PC-3 (cell line): ENCODE data around the gene ST7. TPM values are rescaled to one million over a fixed set of nuclear protein-coding genes. Genes with fewer than 3 reads are reported as not detected.

Source experiments
- ATAC-seq: fragments of 200-7000 bp; cut with Tn5 transposase; 2 replicates; pipeline ENCODE4 v1.9.1; 2020; ENCODE audit warnings: mild to moderate bottlenecking, moderate library complexity
- BruUV-seq: library from RNA; stranded (reverse); fragments of 400-500 nt; replicated peaks from 2 replicates; lab custom pipeline; 2021; lab: Mats Ljungman, UMichigan
- CTCF ChIA-PET: fragments of 300-600 bp; sonication (Branson Sonifier 250); formaldehyde crosslinking; loops from one replicate; lab custom pipeline; 2022; ENCODE audit warnings: antibody characterized with exemption; lab: Charles Lee
- POLR2A ChIA-PET: fragments of 300-600 bp; sonication (Branson Sonifier 250); formaldehyde crosslinking; loops from one replicate; lab custom pipeline; 2022; ENCODE audit warnings: antibody characterized with exemption; ENCODE audit not compliant: unreplicated experiment; lab: Charles Lee
- DNase-seq: peaks from one replicate; pipeline ENCODE4 v3.0.0-alpha.2; 2015
- H2AFZ ChIP-seq: fragments of 300-600 bp; sonication (generic); 2 replicates; pipeline ENCODE4 v1.6.0; 2016; ENCODE audit warnings: antibody characterized with exemption, low read length
- H3F3A ChIP-seq: fragments of 300-600 bp; sonication (generic); one replicate; pipeline ENCODE4 v1.6.0; 2017; ENCODE audit warnings: antibody characterized with exemption, low read length, control low read depth, mild to moderate bottlenecking; ENCODE audit not compliant: unreplicated experiment
- H3K27ac ChIP-seq: fragments of 300-600 bp; sonication (generic); 2 replicates; pipeline ENCODE4 v1.5.1; 2016; ENCODE audit warnings: mild to moderate bottlenecking, low read length
- H3K27me3 ChIP-seq: fragments of 300-600 bp; sonication (generic); 2 replicates; pipeline ENCODE4 v1.6.1; 2016; ENCODE audit warnings: low read length, mixed read lengths
- H3K36me3 ChIP-seq: fragments of 300-600 bp; sonication (generic); 2 replicates; pipeline ENCODE4 v1.6.1; 2016; ENCODE audit warnings: low read depth, mixed run types, low read length, mixed read lengths
- H3K4me1 ChIP-seq: fragments of 300-600 bp; sonication (generic); 2 replicates; pipeline ENCODE4 v1.5.1; 2016; ENCODE audit warnings: low read length; ENCODE audit not compliant: insufficient read depth
- H3K4me2 ChIP-seq: fragments of 300-600 bp; sonication (generic); 2 replicates; pipeline ENCODE4 v1.6.0; 2016; ENCODE audit warnings: low read length
- H3K4me3 ChIP-seq: fragments of 300-600 bp; sonication (generic); 2 replicates; pipeline ENCODE4 v1.5.1; 2016; ENCODE audit warnings: mild to moderate bottlenecking, low read length, mixed read lengths
- H3K79me2 ChIP-seq: fragments of 300-600 bp; sonication (generic); 2 replicates; pipeline ENCODE4 v1.6.1; 2017; ENCODE audit warnings: low read length, mixed read lengths
- H3K9ac ChIP-seq: fragments of 300-600 bp; sonication (generic); 2 replicates; pipeline ENCODE4 v1.6.0; 2016; ENCODE audit warnings: mild to moderate bottlenecking, low read length
- H3K9me2 ChIP-seq: fragments of 300-600 bp; sonication (generic); replicated peaks from 2 replicates; pipeline ENCODE4 v1.6.1; 2016; ENCODE audit warnings: mixed run types, low read length, mixed read lengths
- H3K9me3 ChIP-seq: fragments of 300-600 bp; sonication (generic); 2 replicates; pipeline ENCODE4 v1.6.1; 2016; ENCODE audit warnings: low read length, mixed read lengths
- H4K20me1 ChIP-seq: fragments of 300-600 bp; sonication (generic); 2 replicates; pipeline ENCODE4 v1.6.1; 2016; ENCODE audit warnings: low read length, mixed read lengths
- CTCF ChIP-seq: fragments of 300-600 bp; sonication (generic); conservative IDR thresholded peaks from 2 replicates; pipeline ENCODE4 v1.5.1; 2017; ENCODE audit warnings: antibody characterized with exemption, low read depth, mild to moderate bottlenecking, low read length
- EZH2 ChIP-seq: fragments of 300-600 bp; sonication (generic); IDR thresholded peaks from one replicate; pipeline ENCODE4 v1.6.1; 2017; ENCODE audit warnings: antibody characterized with exemption, mild to moderate bottlenecking, low read length; ENCODE audit not compliant: unreplicated experiment
- EZH2phosphoT487 ChIP-seq: fragments of 300-600 bp; sonication (generic); IDR thresholded peaks from 2 replicates; pipeline ENCODE4 v1.6.1; 2018; ENCODE audit warnings: mild to moderate bottlenecking, antibody characterized with exemption, low read length, borderline replicate concordance
- intact Hi-C: fragments of 100-400 bp; cut with micrococcal nuclease; formaldehyde crosslinking; loops from 2 replicates; pipeline ENCODE4 v1.9.0; 2023
- total RNA-seq: library from RNA; depleted of rRNA; stranded (reverse); fragments of >200 nt; gene quantifications from 2 replicates; pipeline ENCODE4 v1.2.3, GENCODE V29; 2014

Gene ST7
- total RNA-seq, 1 experiment from 2014 or later = 19.7 TPM

GRCh38 chr7:116988363-116988989, 35.2 kb downstream of the ST7 start:
- Histone ChIP-seq H3F3A (no peaks in the 10 kb centered on the region), H3K9ac (no peak overlapping the region), H3K9me2 (no peaks in the 10 kb centered on the region), H3K4me1 (peaks cover 27% of the 10 kb centered on the region), H3K4me2 (no peak overlapping the region), H3K27ac (no peak overlapping the region), H2AFZ (no peak overlapping the region), H3K27me3 (no peaks in the 10 kb centered on the region), H4K20me1 (no peaks in the 10 kb centered on the region), H3K9me3 (no peaks in the 10 kb centered on the region), H3K4me3 (no peak overlapping the region), H3K79me2 (peaks cover 22% of the 10 kb centered on the region), H3K36me3 (no peaks in the 10 kb centered on the region)
- CTCF ChIA-PET = interaction anchor here (0.6 to 1.8 kb wide), 12 partner anchors 21 to 387 kb away, joined by 3 to 18 read pairs (median 3); no protein-coding TSS in a partner anchor
- TF ChIP-seq EZH2 (no peak), CTCF (peak; percentile 60), EZH2phosphoT487 (no peak)
- peak; percentile 36 for DNase-seq
- no peak for ATAC-seq
- POLR2A ChIA-PET = interaction anchor here (0.5 to 0.7 kb wide), 3 partner anchors 34 to 815 kb away, joined by 3 to 4 read pairs (median 3); no protein-coding TSS in a partner anchor
- no TSS peak for BruUV-seq
- intact Hi-C loops = loop anchor here (1.0 to 5.0 kb wide), 3 partner anchors 24 to 399 kb away; no protein-coding TSS in a partner anchor

GRCh38 chr7:116990056-116990455, 36.8 kb downstream of the ST7 start:
- peak; percentile 50 for ATAC-seq
- TF ChIP-seq CTCF (no peak), EZH2phosphoT487 (no peak), EZH2 (no peak)

GRCh38 chr7:116991233-116991632, 37.9 kb downstream of the ST7 start:
- intact Hi-C loops = no loop called here
- H3K79me2 ChIP-seq = peaks cover 9% of the 10 kb centered on the region; the same call in 1 of the 2 replicates
- POLR2A ChIA-PET = no interaction called here

More at GRCh38 chr7:116990056-116990455, 36.8 kb downstream of the ST7 start:
- Histone ChIP-seq H3K9ac (no peak overlapping the region), H3K4me1 (peaks cover 27% of the 10 kb centered on the region), H3K4me2 (0 out of 2 replicates have a peak overlapping the region, but pooled peaks have one; percentile 37), H2AFZ (no peak overlapping the region), H3K9me2 (no peaks in the 10 kb centered on the region), H3K9me3 (no peaks in the 10 kb centered on the region), H3K27me3 (no peaks in the 10 kb centered on the region), H3K4me3 (no peak overlapping the region), H4K20me1 (no peaks in the 10 kb centered on the region), H3K27ac (no peak overlapping the region), H3K36me3 (no peaks in the 10 kb centered on the region), H3K79me2 (peaks cover 21% of the 10 kb centered on the region), H3F3A (no peaks in the 10 kb centered on the region)
- ChIA-PET POLR2A (interaction anchor here (0.7 kb wide), 1 partner anchor 109 kb away, joined by 3 read pairs; no protein-coding TSS in a partner anchor), CTCF (interaction anchor here (0.5 to 1.0 kb wide), 2 partner anchors 116 to 395 kb away, joined by 3 to 4 read pairs; no protein-coding TSS in a partner anchor)
- intact Hi-C loops = no loop called here
- no TSS peak for BruUV-seq
- DNase-seq = peak; percentile 56

More at GRCh38 chr7:116991233-116991632, 37.9 kb downstream of the ST7 start:
- TF ChIP-seq EZH2phosphoT487 (no peak), EZH2 (no peak)
- Histone ChIP-seq H3K4me2 (no peak overlapping the region), H3K9me3 (no peaks in the 10 kb centered on the region), H3K4me3 (no peak overlapping the region), H3K27me3 (no peaks in the 10 kb centered on the region), H2AFZ (no peak overlapping the region), H3K9me2 (no peaks in the 10 kb centered on the region), H3K27ac (no peak overlapping the region), H4K20me1 (no peaks in the 10 kb centered on the region), H3F3A (no peaks in the 10 kb centered on the region), H3K36me3 (no peaks in the 10 kb centered on the region), H3K4me1 (peaks cover 24% of the 10 kb centered on the region), H3K9ac (no peak overlapping the region)
- CTCF ChIA-PET = no interaction called here
- no peak for ATAC-seq
- BruUV-seq = no TSS peak
- DNase-seq = no peak
